NCI-H510A (cell line): ENCODE data around the gene SLC25A12.

Experiments
- DNase-seq: peaks from one replicate; lab custom pipeline; 2025; lab: John Stamatoyannopoulos, UW

The SLC25A12 gene

GRCh38 chr2:171883275-171883893 lies 10.7 kb downstream of the SLC25A12 start:
- DNase-seq, result no peak

GRCh38 chr2:171882089-171882769 lies 11.8 kb downstream of the SLC25A12 start:
- DNase-seq, result no peak

- DNase-seq, result no peak
Observed at GRCh38 chr2:171880774-171881173, 13.3 kb downstream of the SLC25A12 start.

DNA sequence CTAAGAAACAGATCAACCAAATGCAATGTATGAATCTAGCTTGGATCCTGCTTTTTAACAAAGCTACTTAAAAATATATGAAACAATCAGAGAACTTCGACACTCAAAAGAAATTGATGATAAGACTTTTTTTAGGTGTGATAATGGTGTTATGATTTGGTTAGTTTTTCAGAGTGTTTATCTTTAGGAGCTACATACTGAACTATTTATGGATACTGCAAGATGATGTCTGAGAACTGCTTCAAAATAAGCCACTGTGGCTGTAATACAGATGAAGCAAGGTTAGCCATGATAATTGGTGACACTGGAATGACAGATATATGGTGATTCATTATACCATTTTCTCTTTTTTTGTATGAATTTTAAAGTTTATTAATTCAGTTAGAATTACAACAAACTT lies 14.2 kb downstream of the SLC25A12 start:
- no peak for DNase-seq

- DNase-seq, result peak; percentile 19
Observed at GRCh38 chr2:171878481-171878993, 15.5 kb downstream of the SLC25A12 start.

DNA sequence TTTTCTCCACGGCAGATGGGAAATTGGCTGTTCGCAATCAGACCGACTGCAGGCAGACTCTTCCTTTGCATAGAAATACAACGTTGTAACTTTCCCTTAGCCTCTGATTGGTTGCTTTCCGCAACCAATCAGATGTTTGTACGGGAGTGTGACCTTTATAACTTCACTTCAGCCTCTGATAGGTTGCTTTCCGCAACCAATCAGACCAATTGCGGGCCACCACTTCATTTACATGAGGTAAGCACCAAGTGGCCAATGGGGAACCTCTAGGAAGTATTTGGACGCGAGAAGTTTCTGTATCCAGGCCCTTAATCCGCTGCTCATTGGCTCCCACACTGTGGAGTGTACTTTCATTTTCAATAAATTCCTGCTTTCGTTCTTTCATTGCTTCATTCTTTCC lies 19.1 kb downstream of the SLC25A12 start:
- no peak for DNase-seq

- no peak for DNase-seq
Observed at GRCh38 chr2:171874517-171874916, 19.5 kb downstream of the SLC25A12 start.

DNA sequence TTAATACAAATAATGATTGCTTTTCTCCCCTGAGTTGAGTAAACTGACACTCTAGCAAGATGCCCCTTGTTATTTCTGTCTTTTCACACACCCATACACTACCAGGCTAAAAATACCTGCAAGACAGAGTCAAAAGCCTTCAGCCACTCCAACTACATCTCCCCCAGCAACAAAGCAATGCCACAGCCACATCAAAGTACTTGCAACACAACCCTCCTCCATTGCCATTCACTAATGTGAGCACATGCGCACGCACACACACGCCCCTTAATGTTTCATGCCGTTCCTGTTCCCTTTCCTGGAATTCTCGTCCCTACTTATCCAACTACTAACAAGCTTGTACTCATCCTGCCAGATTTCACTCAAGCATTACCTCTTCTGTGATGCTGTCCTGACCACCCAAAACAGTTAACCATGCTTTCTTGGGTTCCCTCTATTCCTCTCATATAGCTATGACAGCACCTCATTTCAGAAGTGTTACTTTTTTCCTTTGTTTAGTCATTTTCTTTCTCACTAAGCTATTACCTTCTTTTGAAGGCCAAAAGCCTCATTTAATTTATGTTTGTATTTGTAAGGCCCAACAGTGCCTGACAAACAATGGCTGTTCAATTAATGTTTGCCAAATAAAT lies 29.6 kb downstream of the SLC25A12 start:
- DNase-seq, result no peak

DNA sequence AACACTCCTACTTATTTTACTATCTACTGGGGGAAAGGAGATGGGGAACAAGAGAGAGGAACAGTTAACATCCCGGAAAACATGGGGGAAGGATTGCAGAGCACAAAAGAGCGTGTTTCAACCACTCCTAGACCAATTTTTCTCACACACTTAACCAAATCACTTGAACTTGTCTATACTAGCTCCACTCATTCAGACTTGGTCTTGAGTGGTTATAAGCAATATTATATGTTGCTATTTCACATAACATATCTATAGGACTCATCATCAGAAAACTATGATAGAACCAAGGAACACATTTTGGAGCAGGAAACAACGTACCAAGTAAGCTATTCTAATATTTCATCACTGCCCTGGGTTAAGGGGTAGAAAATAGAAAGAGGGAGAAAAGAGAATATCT lies 31.5 kb downstream of the SLC25A12 start:
- no peak for DNase-seq

DNA sequence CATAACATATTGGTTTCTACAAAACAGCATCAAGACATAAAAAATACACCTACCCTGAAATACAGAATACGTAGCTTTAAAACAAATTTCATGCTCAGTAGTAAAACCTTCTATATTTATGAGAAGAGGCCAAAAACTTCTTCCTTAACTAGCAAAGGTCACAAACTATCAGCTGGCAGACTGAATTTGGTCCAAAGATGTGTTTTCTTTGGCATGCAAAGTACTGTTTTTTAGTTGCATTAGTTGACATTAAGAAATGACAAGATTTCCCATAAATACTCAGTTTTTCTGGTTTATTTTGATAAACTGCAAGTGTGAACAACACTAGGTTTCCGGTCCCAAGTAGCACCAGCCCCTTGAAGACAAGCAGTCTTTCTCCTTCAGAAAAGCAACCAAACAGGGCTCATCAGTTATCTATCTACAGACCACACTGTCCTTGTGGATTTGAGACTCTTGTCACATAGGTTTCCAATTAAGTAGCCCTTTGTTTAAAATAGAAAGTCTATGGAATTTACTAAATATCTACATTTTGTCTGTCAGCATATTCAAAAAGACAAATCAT lies 35.6 kb downstream of the SLC25A12 start:
- DNase-seq, result no peak

DNA sequence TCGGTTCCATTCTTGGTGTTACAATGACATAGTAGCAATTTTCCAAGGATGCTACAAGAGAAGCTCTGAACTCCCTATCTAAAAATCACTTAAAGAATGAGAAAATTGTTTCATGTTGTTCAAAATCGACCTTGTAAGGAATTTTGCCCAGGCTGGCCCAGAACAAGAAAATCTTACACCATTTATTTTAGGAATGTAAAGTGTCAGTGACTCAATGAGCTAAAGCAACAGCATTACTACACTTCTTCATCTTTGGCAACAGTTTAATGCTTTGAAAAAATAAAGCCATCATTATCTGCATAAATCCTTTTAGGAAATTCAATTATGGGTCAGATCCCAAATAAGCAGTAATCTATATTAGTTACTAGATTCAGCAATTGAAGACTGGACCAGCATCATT lies 38.6 kb downstream of the SLC25A12 start:
- no peak for DNase-seq

- no peak for DNase-seq
Observed at GRCh38 chr2:171852366-171852888, 41.6 kb downstream of the SLC25A12 start.

GRCh38 chr2:171847627-171848026 lies 46.4 kb downstream of the SLC25A12 start:
- no peak for DNase-seq

GRCh38 chr2:171846894-171847293 lies 47.1 kb downstream of the SLC25A12 start:
- no peak for DNase-seq

DNA sequence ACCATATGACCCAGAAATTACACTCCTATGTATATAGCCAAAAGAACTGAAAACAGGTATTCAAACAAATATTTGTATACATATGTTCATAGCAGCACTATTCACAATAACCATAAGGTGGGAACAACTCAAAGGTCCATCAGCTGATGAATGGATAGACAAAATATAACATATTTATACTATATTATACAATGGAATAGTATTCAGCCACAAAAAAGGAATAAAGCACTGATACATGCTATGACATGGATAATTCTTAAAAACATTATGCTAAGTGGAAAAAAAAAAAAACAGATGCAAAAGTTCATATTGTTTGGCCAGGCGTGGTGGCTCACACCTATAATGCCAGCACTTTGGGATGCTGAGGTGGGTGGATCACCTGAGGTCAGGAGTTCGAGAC lies 52.0 kb downstream of the SLC25A12 start:
- no peak for DNase-seq

DNA sequence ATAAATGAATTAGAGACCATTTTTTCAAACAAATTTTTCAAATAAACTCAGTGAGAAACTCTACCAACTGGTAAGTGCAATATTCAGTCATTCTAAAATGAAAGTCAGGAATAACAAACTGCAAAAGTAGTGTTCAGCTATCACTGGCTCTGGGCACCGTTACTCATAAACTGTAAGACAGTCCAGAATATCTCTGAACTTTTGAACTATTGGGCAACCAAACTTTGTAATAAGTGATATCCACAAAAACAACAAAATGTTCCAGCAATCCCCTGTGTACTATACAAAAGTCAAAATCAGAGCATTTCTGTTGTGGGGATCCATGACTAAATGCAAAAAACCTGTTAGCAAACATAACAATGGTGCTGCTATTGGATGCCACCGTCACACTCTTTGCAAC lies 56.3 kb downstream of the SLC25A12 start:
- DNase-seq, result no peak

DNA sequence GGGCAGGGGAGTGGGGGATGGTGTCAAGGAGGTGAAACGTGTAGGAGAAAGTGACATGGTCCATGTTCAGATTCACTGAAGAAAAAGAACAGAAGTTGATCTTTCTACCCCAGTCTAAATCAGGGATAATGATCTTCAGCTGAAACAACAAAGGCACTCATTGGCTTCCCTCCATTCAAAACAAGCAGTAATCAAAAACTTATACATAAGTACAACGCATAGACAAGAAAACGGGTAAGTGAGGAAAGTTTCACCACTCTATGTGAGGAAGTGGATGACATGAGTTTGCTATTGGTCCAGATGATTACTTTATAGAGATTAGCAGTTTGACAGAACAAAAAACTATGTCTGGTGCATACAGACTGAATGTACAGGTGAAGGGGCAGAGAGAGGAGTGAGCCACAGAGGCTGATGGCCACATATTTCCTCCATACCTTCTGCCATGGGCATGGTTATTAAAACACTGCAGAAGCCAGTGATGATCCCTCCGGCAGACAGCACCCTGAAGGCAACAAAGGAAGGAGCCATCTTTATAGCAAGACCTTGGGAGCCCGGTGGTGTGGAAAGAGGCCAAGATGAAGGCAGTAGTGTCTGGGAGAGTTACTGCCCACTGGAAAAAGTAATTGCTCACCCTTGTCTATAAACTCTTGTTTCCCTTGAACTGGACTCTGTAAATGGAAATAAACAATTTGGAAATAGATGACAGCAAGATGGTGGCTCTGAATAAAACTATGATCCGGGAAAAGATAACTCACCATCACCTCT lies 57.7 kb downstream of the SLC25A12 start:
- DNase-seq, result no peak

DNA sequence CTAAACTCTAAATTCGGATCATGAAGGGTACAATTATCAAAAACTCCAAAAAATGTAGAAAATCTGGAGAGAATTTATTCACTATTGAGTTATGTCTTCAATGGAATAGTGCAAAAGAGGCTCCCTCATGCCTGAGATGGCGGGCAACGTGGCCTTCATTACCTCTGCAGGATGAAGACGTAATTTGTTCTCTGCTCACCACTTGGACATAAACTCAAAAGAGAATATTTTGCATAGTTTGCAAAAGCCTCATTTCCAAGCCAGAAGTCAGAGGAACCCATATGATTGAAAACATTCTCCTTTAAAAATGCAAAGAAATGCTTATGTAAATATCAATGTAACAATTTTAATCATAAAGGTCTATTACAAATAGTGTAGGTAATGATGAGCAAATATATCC lies 58.7 kb downstream of the SLC25A12 start:
- DNase-seq, result no peak

DNA sequence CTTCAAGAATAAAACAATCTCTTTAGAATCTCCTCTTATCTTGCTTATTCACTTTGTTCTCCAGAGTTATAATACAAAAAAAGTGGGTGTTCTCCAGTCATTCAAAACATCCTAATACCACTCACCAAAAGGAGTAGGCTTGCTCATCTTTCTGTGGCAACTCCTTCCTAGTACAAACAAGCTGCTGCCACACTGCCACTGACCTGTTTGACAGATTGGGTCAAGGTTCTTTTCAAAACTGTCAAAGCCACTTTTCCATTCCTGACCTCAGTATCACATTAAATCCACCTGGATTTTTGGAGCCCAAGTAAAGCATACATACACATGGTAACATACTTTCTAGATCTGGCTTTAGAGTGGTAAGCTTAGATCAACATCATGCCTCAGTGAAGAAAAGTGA lies 59.8 kb downstream of the SLC25A12 start:
- DNase-seq, result no peak

GRCh38 chr2:171832489-171832888 lies 61.6 kb downstream of the SLC25A12 start:
- DNase-seq, result no peak

DNA sequence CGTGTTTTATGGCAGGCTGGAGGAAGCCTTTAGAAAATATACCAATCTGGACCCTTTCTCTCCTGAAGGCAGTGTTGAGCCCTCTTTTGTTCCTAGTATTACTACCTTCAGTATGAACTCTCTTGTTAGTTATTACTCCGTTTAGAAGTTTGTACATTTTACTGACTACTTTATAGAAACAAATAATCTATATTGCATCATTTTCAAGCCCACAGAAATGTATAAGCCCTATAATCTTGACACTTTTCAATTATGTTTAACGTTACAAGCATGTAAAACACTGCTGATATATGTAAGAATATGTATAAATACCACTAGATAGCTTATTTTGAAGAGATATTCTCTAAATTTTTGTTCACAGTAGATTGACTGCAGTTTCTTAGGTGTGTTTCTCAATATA lies 64.0 kb downstream of the SLC25A12 start:
- no peak for DNase-seq

DNA sequence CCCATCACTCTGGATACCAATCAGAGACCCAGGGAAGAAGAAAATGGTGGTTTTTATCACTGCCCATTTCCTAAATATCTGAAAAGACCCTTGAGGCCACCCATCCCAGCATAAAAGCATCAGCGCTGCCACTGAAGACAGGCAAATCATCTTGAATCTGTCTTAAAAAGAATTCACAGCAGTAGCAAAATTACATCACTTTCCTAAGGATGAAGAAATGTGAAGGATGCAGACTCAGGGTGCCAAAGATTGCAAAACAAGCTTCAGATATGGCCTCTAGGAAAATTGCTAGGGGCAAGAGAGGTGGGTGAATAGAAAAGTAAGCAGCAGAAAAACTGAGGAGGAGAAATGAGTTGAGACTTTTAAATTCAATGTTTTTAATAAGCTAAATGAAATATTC lies 70.0 kb downstream of the SLC25A12 start:
- no peak for DNase-seq
